ENCODE data around the gene WNT4.

DNA sequence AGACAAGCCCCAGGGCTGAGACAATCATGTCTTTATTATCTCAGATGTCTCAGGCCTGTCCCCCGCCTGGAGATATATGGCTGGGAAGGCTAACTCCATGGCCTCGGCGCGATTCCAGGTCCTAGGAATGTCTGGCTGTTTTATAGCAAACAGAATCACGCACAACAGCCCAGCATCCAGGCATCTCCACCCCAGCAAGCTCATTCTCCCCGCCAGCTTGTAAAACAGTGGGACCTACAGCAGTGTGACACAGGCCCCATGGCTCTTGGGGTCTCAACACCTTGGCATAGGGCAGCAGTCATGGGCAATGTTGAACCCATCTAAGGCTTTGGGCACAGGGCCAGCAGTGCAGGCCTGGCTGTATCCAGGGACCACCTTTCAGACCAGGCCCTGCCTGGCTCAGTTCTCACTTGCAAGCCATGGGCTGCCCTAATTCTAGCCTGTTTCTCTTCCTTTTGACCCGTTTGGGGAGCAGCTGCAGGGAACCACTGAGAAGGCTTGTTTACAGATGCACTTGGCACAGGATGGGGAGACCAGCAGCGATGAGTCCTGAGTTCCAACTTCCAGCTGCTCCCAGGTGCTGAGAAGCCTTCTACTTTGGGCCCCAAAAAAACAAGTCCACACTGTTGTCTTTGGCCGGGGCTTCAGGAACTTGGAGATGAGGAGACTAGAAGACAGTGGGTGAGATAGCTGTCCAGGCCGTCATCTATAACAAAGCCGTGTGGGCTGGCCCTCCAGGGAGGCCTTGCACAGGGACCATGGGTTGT is 34.4 kb downstream of the WNT4 start:
- TF ChIP-seq, protein P1, sequence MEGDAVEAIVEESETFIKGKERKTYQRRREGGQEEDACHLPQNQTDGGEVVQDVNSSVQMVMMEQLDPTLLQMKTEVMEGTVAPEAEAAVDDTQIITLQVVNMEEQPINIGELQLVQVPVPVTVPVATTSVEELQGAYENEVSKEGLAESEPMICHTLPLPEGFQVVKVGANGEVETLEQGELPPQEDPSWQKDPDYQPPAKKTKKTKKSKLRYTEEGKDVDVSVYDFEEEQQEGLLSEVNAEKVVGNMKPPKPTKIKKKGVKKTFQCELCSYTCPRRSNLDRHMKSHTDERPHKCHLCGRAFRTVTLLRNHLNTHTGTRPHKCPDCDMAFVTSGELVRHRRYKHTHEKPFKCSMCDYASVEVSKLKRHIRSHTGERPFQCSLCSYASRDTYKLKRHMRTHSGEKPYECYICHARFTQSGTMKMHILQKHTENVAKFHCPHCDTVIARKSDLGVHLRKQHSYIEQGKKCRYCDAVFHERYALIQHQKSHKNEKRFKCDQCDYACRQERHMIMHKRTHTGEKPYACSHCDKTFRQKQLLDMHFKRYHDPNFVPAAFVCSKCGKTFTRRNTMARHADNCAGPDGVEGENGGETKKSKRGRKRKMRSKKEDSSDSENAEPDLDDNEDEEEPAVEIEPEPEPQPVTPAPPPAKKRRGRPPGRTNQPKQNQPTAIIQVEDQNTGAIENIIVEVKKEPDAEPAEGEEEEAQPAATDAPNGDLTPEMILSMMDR (IDR thresholded peaks at IDR 0.05; ENCODE audit: borderline replicate concordance, extremely low read depth, low read length, poor library complexity, severe bottlenecking) = no peak
- TF ChIP-seq EZH2 (IDR thresholded peaks at IDR 0.05; ENCODE audit: borderline replicate concordance, low read depth, low read length, severe bottlenecking) = no peak

Measured in DND-41 (cell line).